ENCODE results near the gene FGF10.

- no peak for TF ChIP-seq CTCF (IDR thresholded peaks at IDR 0.05)
- TF ChIP-seq POLR2A (IDR thresholded peaks at IDR 0.05) = no peak
Observed at GRCh38 chr5:44265713-44266112, 123.5 kb downstream of the FGF10 start.
